Measurements from ENCODE around the gene COL20A1. TPM values are rescaled to one million over a fixed set of nuclear protein-coding genes. Genes with fewer than 3 reads are reported as not detected.

COL20A1 gene
- total and polyA plus RNA-seq, 3 donors from 2014 or later: 14.4 to 17.2 (median 17.1) TPM

DNA sequence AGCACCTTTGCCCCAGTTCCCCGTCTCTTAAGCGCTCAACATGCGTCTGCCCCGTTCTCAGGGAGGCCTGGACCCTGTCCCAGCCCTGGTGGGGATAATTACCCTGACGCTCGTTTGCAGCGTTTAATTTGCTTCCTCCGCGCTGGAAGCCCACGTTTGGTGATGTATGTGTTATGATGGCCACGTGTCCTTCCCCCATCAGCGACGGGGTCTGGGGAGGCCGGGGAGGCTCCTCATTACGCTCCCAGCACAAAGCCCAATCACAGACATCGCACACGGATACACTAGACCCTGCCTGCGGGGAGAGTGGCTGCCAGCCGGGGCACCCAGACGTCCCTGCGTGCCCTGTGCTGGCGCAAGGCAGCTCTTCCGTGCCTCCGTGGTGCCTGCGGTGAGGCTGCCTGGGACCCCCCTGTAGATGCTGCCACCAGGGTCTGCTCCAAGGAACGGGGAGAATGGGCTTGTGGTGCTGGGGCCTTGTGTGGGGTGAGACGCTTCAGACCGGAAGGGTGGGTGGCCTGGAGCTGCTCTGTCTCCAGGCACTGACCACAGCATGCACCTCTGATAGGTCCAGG is 78.4 kb downstream of the COL20A1 start:
- Histone ChIP-seq H3K36me3 (ENCODE audit: low read depth, missing control alignments) (no peaks in the 10 kb centered on the region), H3K27me3 (no peaks in the 10 kb centered on the region), H3K4me1 (no peaks in the 10 kb centered on the region), H3K9me3 (no peaks in the 10 kb centered on the region), H3K27ac (no peak overlapping the region), H3K4me3 (no peak overlapping the region)
- TF ChIP-seq, protein P1, sequence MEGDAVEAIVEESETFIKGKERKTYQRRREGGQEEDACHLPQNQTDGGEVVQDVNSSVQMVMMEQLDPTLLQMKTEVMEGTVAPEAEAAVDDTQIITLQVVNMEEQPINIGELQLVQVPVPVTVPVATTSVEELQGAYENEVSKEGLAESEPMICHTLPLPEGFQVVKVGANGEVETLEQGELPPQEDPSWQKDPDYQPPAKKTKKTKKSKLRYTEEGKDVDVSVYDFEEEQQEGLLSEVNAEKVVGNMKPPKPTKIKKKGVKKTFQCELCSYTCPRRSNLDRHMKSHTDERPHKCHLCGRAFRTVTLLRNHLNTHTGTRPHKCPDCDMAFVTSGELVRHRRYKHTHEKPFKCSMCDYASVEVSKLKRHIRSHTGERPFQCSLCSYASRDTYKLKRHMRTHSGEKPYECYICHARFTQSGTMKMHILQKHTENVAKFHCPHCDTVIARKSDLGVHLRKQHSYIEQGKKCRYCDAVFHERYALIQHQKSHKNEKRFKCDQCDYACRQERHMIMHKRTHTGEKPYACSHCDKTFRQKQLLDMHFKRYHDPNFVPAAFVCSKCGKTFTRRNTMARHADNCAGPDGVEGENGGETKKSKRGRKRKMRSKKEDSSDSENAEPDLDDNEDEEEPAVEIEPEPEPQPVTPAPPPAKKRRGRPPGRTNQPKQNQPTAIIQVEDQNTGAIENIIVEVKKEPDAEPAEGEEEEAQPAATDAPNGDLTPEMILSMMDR (IDR thresholded peaks at IDR 0.05): no peak
- no peak for TF ChIP-seq POLR2A (IDR thresholded peaks at IDR 0.05)
- 71 to 91% methylated on average over 13 to 28 of the region's 28 CpGs for WGBS, 2 donors
- DNase-seq: no peak
- intact Hi-C loops (cut with DNase I; ENCODE audit: low total_unique reads): no loop called here

DNA sequence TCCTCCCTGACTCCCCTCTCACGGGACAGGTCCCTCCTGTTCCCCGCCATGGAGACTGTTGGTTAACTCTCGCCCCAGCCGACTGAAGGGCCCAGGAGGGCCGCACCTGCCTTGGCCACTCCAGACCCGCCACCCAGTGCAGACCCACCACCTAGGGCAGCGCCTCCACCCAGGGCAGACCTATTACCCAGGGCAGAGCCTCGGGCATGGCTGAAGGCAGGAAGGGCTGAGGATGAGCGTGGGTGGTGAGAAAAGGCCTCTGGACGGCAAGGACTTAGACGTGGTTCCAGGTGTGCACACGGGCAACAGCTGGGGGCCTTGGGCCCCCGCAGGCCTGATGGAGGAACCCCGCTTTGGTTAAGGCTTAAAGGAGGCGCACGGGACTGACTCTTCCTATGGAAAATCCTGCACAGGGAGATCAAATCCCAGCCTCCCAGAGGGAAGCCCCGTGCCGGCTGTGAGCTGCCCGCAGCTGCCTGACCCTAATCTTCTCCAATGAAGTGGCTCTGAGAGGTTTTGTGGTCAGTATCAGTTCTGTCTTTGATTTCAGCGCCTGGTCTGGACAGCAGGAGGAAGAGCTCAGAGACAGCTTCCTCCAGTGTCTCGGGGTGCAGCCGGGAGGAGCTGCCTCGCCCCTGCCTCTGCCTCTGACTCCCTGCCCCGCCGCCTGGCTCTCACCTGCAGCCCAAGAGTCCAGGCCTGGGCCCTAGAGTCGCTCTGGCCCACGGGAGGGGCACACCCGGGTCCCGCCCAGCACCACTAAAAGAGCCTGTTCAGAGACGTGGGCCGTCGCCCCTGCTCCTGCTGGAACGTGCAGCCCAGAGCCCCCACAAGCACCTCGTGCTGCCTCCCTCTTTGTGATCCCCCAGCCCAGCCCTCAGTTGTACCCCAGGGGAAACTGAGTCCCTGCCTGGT is 80.2 kb downstream of the COL20A1 start:
- Histone ChIP-seq H3K4me1 (peaks cover 8% of the 10 kb centered on the region), H3K27me3 (no peaks in the 10 kb centered on the region), H3K27ac (no peak overlapping the region), H3K4me3 (no peak overlapping the region), H3K9me3 (no peaks in the 10 kb centered on the region), H3K36me3 (ENCODE audit: low read depth, missing control alignments) (no peaks in the 10 kb centered on the region)
- intact Hi-C loops (cut with DNase I; ENCODE audit: low total_unique reads): no loop called here
- no peak for DNase-seq
- TF ChIP-seq POLR2A (IDR thresholded peaks at IDR 0.05): no peak
- TF ChIP-seq, protein P1 (IDR thresholded peaks at IDR 0.05): no peak
- 86 to 90% methylated on average over 33 to 34 of the region's 34 CpGs for WGBS, 2 donors

DNA sequence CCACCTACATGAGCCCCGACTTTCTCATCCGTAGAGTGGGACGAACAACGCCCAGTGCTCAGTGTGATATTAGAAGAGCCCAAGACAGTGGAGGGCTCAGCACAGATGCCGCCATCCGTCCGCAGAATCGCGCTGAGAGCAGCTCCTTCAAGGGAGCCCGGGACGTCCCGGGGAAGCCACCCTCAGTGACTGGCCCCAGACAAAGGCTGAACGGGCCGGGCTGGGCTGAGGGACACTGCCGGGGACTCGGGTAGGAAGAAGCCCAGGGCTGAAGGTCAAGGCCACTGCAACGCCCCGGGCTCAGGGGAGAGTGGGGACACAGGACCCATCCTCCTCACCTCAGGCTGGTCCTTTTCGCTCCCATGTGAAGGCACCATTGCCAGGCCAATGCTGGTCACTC is 81.0 kb downstream of the COL20A1 start:
- no peaks in the 10 kb centered on the region for H3K9me3 ChIP-seq
- DNase-seq: no peak
- H3K4me1 ChIP-seq: peaks cover 8% of the 10 kb centered on the region
- TF ChIP-seq, protein P1 (IDR thresholded peaks at IDR 0.05): no peak
- no peak for TF ChIP-seq POLR2A (IDR thresholded peaks at IDR 0.05)
- no peaks in the 10 kb centered on the region for H3K27me3 ChIP-seq
- no peak overlapping the region for H3K27ac ChIP-seq
- no peaks in the 10 kb centered on the region for H3K36me3 ChIP-seq (ENCODE audit: low read depth, missing control alignments)
- intact Hi-C loops (cut with DNase I; ENCODE audit: low total_unique reads): no loop called here
- 84 to 91% methylated on average over 18 to 19 of the region's 19 CpGs for WGBS, 2 donors
- H3K4me3 ChIP-seq: no peak overlapping the region

DNA sequence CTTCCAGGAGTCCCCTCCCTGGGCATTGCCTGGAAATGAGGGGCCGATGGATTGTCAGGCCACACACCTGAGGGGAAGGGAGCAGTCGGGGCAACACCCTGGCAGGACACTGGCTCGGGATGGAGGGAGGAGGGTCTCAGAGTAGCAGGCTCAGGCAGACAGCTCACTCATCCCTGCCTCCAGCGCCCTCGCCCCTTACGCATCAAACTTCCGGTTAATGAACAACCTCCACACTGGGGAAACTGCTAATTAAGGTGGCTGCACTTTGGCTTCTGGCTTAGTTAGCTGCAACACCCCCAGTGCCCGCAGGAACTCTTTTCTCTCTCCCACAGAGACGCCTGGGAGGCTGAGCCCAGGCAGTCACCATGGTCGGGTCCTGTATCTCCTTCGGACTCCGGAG is 81.5 kb downstream of the COL20A1 start:
- TF ChIP-seq, protein P1 (IDR thresholded peaks at IDR 0.05): no peak
- TF ChIP-seq POLR2A (IDR thresholded peaks at IDR 0.05): no peak
- Histone ChIP-seq H3K27me3 (no peaks in the 10 kb centered on the region), H3K9me3 (no peaks in the 10 kb centered on the region), H3K4me1 (peaks cover 8% of the 10 kb centered on the region), H3K36me3 (ENCODE audit: low read depth, missing control alignments) (no peaks in the 10 kb centered on the region), H3K27ac (no peak overlapping the region), H3K4me3 (no peak overlapping the region)
- WGBS, 2 donors: 73 to 77% methylated on average over 9 to 12 of the region's 12 CpGs
- intact Hi-C loops (cut with DNase I; ENCODE audit: low total_unique reads): no loop called here
- DNase-seq: no peak

Measured in testis (tissue), 3 donors.